DMS79 (cell line): ENCODE measurements around the gene GPATCH2L.

ENCODE experiments used
- DNase-seq: peaks from one replicate; lab custom pipeline; 2025; lab: John Stamatoyannopoulos, UW

The GPATCH2L gene

GRCh38 chr14:76257111-76257803 is 105.5 kb downstream of the GPATCH2L start:
- DNase-seq, result no peak

GRCh38 chr14:76257842-76258397 is 106.2 kb downstream of the GPATCH2L start:
- no peak for DNase-seq

DNA sequence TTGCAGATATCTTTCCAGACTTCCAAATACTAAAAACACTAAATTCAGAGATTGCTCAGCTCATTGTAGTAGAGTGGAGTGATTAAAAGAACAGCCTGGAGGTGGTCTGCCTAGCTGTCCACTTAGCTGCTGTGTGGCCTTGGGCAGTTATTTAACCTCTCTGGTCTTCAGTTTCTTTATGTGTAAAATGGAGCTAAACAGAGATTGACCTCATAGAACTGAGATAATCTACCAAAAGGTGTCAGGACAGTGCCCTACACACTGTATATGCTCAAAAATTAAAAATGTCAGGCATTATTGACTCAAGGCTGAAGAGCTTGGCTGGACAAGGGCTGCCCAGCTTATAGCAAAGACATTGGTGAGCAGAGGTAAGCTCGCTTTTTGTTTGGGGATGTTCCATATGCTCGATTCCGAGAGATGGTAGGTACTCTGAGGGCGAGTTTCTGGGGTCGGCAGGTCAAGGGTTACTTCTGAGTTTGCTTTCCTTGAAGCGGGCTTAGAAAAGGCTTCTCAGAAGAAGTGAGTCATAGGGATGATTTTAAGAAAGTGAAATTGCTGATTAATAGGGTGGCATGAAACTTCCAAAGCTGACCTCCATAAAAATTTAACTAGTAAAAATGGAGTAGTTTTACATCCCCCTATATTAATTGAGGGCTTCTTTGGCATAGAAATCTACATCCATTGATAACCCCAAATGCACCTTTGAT is 107.5 kb downstream of the GPATCH2L start:
- DNase-seq, result no peak

- DNase-seq, result no peak
Measured at GRCh38 chr14:76260749-76261148, 109.0 kb downstream of the GPATCH2L start.

DNA sequence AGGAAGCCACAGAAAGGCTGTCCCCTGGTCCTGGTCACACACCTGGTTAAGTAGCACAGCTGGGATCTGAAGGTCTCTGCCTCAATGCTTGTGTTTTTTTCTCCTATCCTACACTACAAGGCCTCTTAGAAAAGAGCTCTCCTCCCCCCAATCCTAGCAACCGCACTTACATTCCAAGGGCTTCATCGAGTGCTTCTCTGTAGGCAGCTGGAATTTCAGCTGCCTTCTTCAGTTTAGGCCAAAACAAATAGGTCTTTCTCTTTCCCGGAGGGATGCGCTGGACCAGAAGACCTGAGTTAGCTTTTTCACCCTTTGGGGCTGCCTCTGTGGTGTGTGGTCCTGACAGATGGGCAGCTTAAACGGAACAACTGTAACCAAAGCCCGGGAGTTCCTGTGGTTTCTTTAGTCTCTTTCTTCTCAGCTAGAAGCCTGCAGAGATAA is 109.7 kb downstream of the GPATCH2L start:
- peak; percentile 68 for DNase-seq

DNA sequence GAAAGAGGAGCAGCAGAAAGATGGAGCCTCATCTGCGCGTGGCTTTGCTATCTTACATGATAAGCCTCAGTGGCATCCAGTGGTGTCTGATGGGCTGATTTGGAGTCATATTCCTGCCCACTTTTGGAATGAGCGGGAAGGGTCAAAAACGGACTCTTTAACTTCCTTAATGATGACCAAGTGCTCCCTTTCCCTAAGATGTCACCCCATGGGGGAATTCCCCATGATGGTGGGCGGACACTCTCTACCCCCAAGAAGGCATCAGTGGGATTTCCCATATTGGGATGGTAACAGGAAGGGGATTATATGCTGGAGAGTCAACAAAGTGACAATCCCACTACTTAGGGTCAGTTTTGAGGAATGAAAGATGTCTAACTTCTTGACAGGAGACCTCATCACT is 110.9 kb downstream of the GPATCH2L start:
- DNase-seq, result no peak
